GM18520 (cell line): ENCODE results near the gene FAM3D.
"Not testable (repeated sequence)": the region's sequence is repeated elsewhere in the genome, so short reads cannot be mapped to it uniquely, and the experiment has no call there.

Experiments
- ATAC-seq: cut with Tn5 transposase; IDR thresholded peaks from one replicate; pipeline ENCODE4 v1.9.1; 2021; ENCODE audit not compliant: unreplicated experiment

The FAM3D gene

GRCh38 chr3:58685641-58686040 lies 19.1 kb upstream of the FAM3D start:
- ATAC-seq, result no peak

GRCh38 chr3:58683466-58683865 lies 16.9 kb upstream of the FAM3D start:
- no peak for ATAC-seq

- no peak for ATAC-seq
Observed at GRCh38 chr3:58683001-58683458, 16.5 kb upstream of the FAM3D start.

- no peak for ATAC-seq
Observed at GRCh38 chr3:58681863-58682262, 15.3 kb upstream of the FAM3D start.

GRCh38 chr3:58680879-58681525 lies 14.4 kb upstream of the FAM3D start:
- ATAC-seq, result no peak

GRCh38 chr3:58679974-58680666 lies 13.5 kb upstream of the FAM3D start:
- ATAC-seq, result no peak

- ATAC-seq, result no peak
Observed at GRCh38 chr3:58679446-58679845, 12.9 kb upstream of the FAM3D start.

- not testable (repeated sequence) for ATAC-seq
Observed at GRCh38 chr3:58678177-58678970, 11.8 kb upstream of the FAM3D start.

- ATAC-seq, result no peak
Observed at GRCh38 chr3:58672880-58673279, 6.3 kb upstream of the FAM3D start.

- no peak for ATAC-seq
Observed at GRCh38 chr3:58672451-58672850, 5.9 kb upstream of the FAM3D start.

GRCh38 chr3:58670506-58671135 lies 4.0 kb upstream of the FAM3D start:
- no peak for ATAC-seq

- no peak for ATAC-seq
Observed at GRCh38 chr3:58668247-58668646, 1.7 kb upstream of the FAM3D start.

- ATAC-seq, result no peak
Observed at GRCh38 chr3:58667704-58668103, 1.1 kb upstream of the FAM3D start.

- no peak for ATAC-seq
Observed at GRCh38 chr3:58667229-58667628, 655 bp upstream of the FAM3D start.

GRCh38 chr3:58665405-58665804 lies 1.2 kb downstream of the FAM3D start:
- ATAC-seq, result no peak

- ATAC-seq, result no peak
Observed at GRCh38 chr3:58664611-58665010, 2.0 kb downstream of the FAM3D start.

- ATAC-seq, result no peak
Observed at GRCh38 chr3:58661836-58662420, 4.6 kb downstream of the FAM3D start.

- no peak for ATAC-seq
Observed at GRCh38 chr3:58660998-58661397, 5.6 kb downstream of the FAM3D start.

- ATAC-seq, result no peak
Observed at GRCh38 chr3:58659051-58659675, 7.4 kb downstream of the FAM3D start.

GRCh38 chr3:58658508-58658907 lies 8.1 kb downstream of the FAM3D start:
- no peak for ATAC-seq
